Midbrain (tissue), 1 donor: ENCODE data around the gene ROBO4.

ENCODE experiments used
- DNase-seq: peaks from one replicate; lab custom pipeline; 2025; lab: John Stamatoyannopoulos, UW

The ROBO4 gene

GRCh38 chr11:124889191-124890091, 8.2 kb downstream of the ROBO4 start:
- DNase-seq, result no peak

GRCh38 chr11:124887667-124888013, 10.0 kb downstream of the ROBO4 start:
- no peak for DNase-seq

- no peak for DNase-seq
These were observed 10.5 kb downstream of the ROBO4 start for GRCh38 chr11:124886978-124887666.

GRCh38 chr11:124886476-124886875, 11.2 kb downstream of the ROBO4 start:
- no peak for DNase-seq

GRCh38 chr11:124884869-124885479, 12.7 kb downstream of the ROBO4 start:
- DNase-seq, result no peak

GRCh38 chr11:124884340-124884739, 13.3 kb downstream of the ROBO4 start:
- DNase-seq, result no peak

- no peak for DNase-seq
These were observed 15.2 kb downstream of the ROBO4 start for GRCh38 chr11:124882339-124883071.

GRCh38 chr11:124880958-124881357, 16.7 kb downstream of the ROBO4 start:
- DNase-seq, result no peak

GRCh38 chr11:124880290-124880611, 17.4 kb downstream of the ROBO4 start:
- DNase-seq, result no peak

- no peak for DNase-seq
These were observed 18.0 kb downstream of the ROBO4 start for GRCh38 chr11:124879493-124880289.

- DNase-seq, result no peak
These were observed 18.7 kb downstream of the ROBO4 start for GRCh38 chr11:124878759-124879492.

GRCh38 chr11:124877910-124878758, 19.5 kb downstream of the ROBO4 start:
- no peak for DNase-seq

- no peak for DNase-seq
These were observed 20.1 kb downstream of the ROBO4 start for GRCh38 chr11:124877631-124877909.

- no peak for DNase-seq
These were observed 20.6 kb downstream of the ROBO4 start for GRCh38 chr11:124876818-124877630.

GRCh38 chr11:124875943-124876817, 21.5 kb downstream of the ROBO4 start:
- DNase-seq, result peak; percentile 89

GRCh38 chr11:124875401-124875800, 22.3 kb downstream of the ROBO4 start:
- no peak for DNase-seq

- DNase-seq, result no peak
These were observed 23.0 kb downstream of the ROBO4 start for GRCh38 chr11:124874571-124875255.

- no peak for DNase-seq
These were observed 23.7 kb downstream of the ROBO4 start for GRCh38 chr11:124873951-124874350.
